ENCODE measurements around the gene CEP170B. TPM values are rescaled to one million over a fixed set of nuclear protein-coding genes. Genes with fewer than 3 reads are reported as not detected.

CEP170B gene
- polyA plus RNA-seq, 1 donor from 2014 or later, result 35.2 TPM

Other genes with a start within 250 kb of the CEP170B start
- 84.0 TPM for gene INF2, start 175.7 kb upstream of the CEP170B start, polyA plus RNA-seq (ENCODE audit: insufficient read depth, low read depth, low replicate concordance)
- gene ADSS1, start 141.0 kb upstream of the CEP170B start, polyA plus RNA-seq (ENCODE audit: insufficient read depth, low read depth, low replicate concordance), result 15.7 TPM
- 130 TPM for gene SIVA1, start 112.1 kb upstream of the CEP170B start, polyA plus RNA-seq (ENCODE audit: insufficient read depth, low read depth, low replicate concordance)
- 192 TPM for gene AKT1, start 69.5 kb upstream of the CEP170B start, polyA plus RNA-seq (ENCODE audit: insufficient read depth, low read depth, low replicate concordance)
- gene ZBTB42, start 64.2 kb upstream of the CEP170B start, polyA plus RNA-seq (ENCODE audit: insufficient read depth, low read depth, low replicate concordance), result 2.2 TPM
- 6.0 TPM for gene PLD4, start 59.6 kb downstream of the CEP170B start, polyA plus RNA-seq (ENCODE audit: insufficient read depth, low read depth, low replicate concordance)
- gene AHNAK2, start 113.1 kb downstream of the CEP170B start, polyA plus RNA-seq (ENCODE audit: insufficient read depth, low read depth, low replicate concordance), result 6.6 TPM
- gene CLBA1, start 120.5 kb downstream of the CEP170B start, polyA plus RNA-seq (ENCODE audit: insufficient read depth, low read depth, low replicate concordance), result 15.8 TPM
- 35.8 TPM for gene CDCA4, start 155.8 kb downstream of the CEP170B start, polyA plus RNA-seq (ENCODE audit: insufficient read depth, low read depth, low replicate concordance)
- 0.14 TPM for gene GPR132, start 200.2 kb downstream of the CEP170B start, polyA plus RNA-seq (ENCODE audit: insufficient read depth, low read depth, low replicate concordance)

Measured in brain (organoid and tissue), 1 donor.